Right ventricle myocardium superior (tissue), 1 donor: ENCODE data around the gene HAGH. TPM values are rescaled to one million over a fixed set of nuclear protein-coding genes. Genes with fewer than 3 reads are reported as not detected.
A peak's percentile ranks its signal among the peaks of the same experiment; 100 is the strongest.

Experiments used
- ATAC-seq: fragments of 200-7000 bp; cut with Tn5 transposase; one replicate; pipeline ENCODE4 v1.9.1; 2020; ENCODE audit warnings: mild to moderate bottlenecking; ENCODE audit not compliant: poor library complexity
- DNase-seq: peaks from one replicate; pipeline ENCODE4 v3.0.0-alpha.2; 2020
- intact Hi-C: fragments of 100-400 bp; cut with DNase I; formaldehyde crosslinking; loops from one replicate; pipeline ENCODE4 v1.11.2; 2022
- total RNA-seq: library from RNA; stranded (reverse); fragmentation: NEBNext Ultra II Directional; extraction: Animal tissue kit (Norgen Biotek cat#: 25700); gene quantifications from one replicate; pipeline ENCODE4 v1.2.1, GENCODE V29; 2021
- donor health status: DM: no; HTN: yes; CAD: no; lungs with severe emphysema.

Gene HAGH
- total RNA-seq, 1 donor from 2014 or later: 163 TPM

- no peak for DNase-seq
- ATAC-seq: no peak
- intact Hi-C loops: no loop called here
These were observed 12.9 kb upstream of the HAGH start for GRCh38 chr16:1839554-1839953.

- intact Hi-C loops: no loop called here
- no peak for ATAC-seq
- DNase-seq: no peak
These were observed 7.5 kb upstream of the HAGH start for GRCh38 chr16:1834096-1834495.

- intact Hi-C loops: no loop called here
- ATAC-seq (no peak), DNase-seq (no peak)
These were observed 6.3 kb upstream of the HAGH start for GRCh38 chr16:1832838-1833454.

GRCh38 chr16:1831186-1832075, 4.8 kb upstream of the HAGH start:
- DNase-seq: no peak
- intact Hi-C loops: no loop called here

GRCh38 chr16:1830213-1830612, 3.6 kb upstream of the HAGH start:
- intact Hi-C loops: no loop called here

More at GRCh38 chr16:1831186-1832075, 4.8 kb upstream of the HAGH start:
- ATAC-seq: no peak

GRCh38 chr16:1828645-1829410, 2.2 kb upstream of the HAGH start:
- intact Hi-C loops: no loop called here
- ATAC-seq (no peak), DNase-seq (no peak)

More at GRCh38 chr16:1830213-1830612, 3.6 kb upstream of the HAGH start:
- ATAC-seq (no peak), DNase-seq (no peak)

GRCh38 chr16:1825864-1826690, 548 bp downstream of the HAGH start:
- DNase-seq (no peak), ATAC-seq (peak; percentile 21)
- intact Hi-C loops: no loop called here

- DNase-seq: no peak
- no peak for ATAC-seq
- intact Hi-C loops: no loop called here
These were observed 1.2 kb downstream of the HAGH start for GRCh38 chr16:1825381-1825863.

- DNase-seq: no peak
These were observed 2.8 kb downstream of the HAGH start for GRCh38 chr16:1823821-1824220.

GRCh38 chr16:1822801-1823200, 3.8 kb downstream of the HAGH start:
- intact Hi-C loops: no loop called here

More at GRCh38 chr16:1823821-1824220, 2.8 kb downstream of the HAGH start:
- no peak for ATAC-seq
- intact Hi-C loops: no loop called here

GRCh38 chr16:1821861-1822611, 4.6 kb downstream of the HAGH start:
- ATAC-seq (no peak), DNase-seq (no peak)
- intact Hi-C loops: no loop called here

More at GRCh38 chr16:1822801-1823200, 3.8 kb downstream of the HAGH start:
- no peak for DNase-seq
- no peak for ATAC-seq

- DNase-seq (no peak), ATAC-seq (no peak)
- intact Hi-C loops: no loop called here
These were observed 5.7 kb downstream of the HAGH start for GRCh38 chr16:1820946-1821290.

GRCh38 chr16:1820096-1820945, 6.3 kb downstream of the HAGH start:
- no peak for DNase-seq

GRCh38 chr16:1819611-1820010, 7.0 kb downstream of the HAGH start:
- ATAC-seq (no peak), DNase-seq (no peak)

More at GRCh38 chr16:1820096-1820945, 6.3 kb downstream of the HAGH start:
- no peak for ATAC-seq
- intact Hi-C loops: no loop called here

GRCh38 chr16:1818873-1819525, 7.6 kb downstream of the HAGH start:
- intact Hi-C loops: no loop called here
- ATAC-seq: no peak
- DNase-seq: no peak

More at GRCh38 chr16:1819611-1820010, 7.0 kb downstream of the HAGH start:
- intact Hi-C loops: no loop called here

- ATAC-seq (no peak), DNase-seq (no peak)
- intact Hi-C loops: no loop called here
These were observed 8.3 kb downstream of the HAGH start for GRCh38 chr16:1818204-1818872.
